Limb (tissue), 2 donors: Measurements from ENCODE around the gene EIF4E1B.
"Not testable (repeated sequence)": the region's sequence is repeated elsewhere in the genome, so short reads cannot be mapped to it uniquely, and the experiment has no call there.

Source experiments
- DNase-seq, 2 donors: peaks; one replicate each; pipeline ENCODE4 v3.0.0-alpha.2; 2016; ENCODE audit errors: extremely low spot score in 2 of 2

Gene EIF4E1B

GRCh38 chr5:176629853-176630680 is at the start of gene EIF4E1B, which contains the start of gene SNCB:
TSS of gene EIF4E1B (plus strand) at chr5:176630675. CDS start at chr5:176642788, 12,113 bp downstream.
TSS of gene SNCB (minus strand) at chr5:176630534. CDS start at chr5:176629654, 880 bp downstream.
- peak in 1 of 2 donors; percentile 70 for DNase-seq

GRCh38 chr5:176581361-176581760 is 49.1 kb upstream of the EIF4E1B start:
- DNase-seq, result no peak

GRCh38 chr5:176583076-176583475 is 47.4 kb upstream of the EIF4E1B start:
- DNase-seq, result no peak

- no peak for DNase-seq
Observed at GRCh38 chr5:176587398-176587797, 43.1 kb upstream of the EIF4E1B start.

- no peak for DNase-seq
Observed at GRCh38 chr5:176588297-176588696, 42.2 kb upstream of the EIF4E1B start.

- DNase-seq, result no peak
Observed at GRCh38 chr5:176589039-176589769, 41.3 kb upstream of the EIF4E1B start.

GRCh38 chr5:176590035-176590717 is 40.3 kb upstream of the EIF4E1B start:
- DNase-seq, result no peak

- not testable (repeated sequence) for DNase-seq
Observed at GRCh38 chr5:176591667-176592066, 38.8 kb upstream of the EIF4E1B start.

- DNase-seq, result no peak
Observed at GRCh38 chr5:176592573-176592972, 37.9 kb upstream of the EIF4E1B start.

GRCh38 chr5:176593273-176593869 is 37.1 kb upstream of the EIF4E1B start:
- DNase-seq, result no peak

GRCh38 chr5:176594554-176594953 is 35.9 kb upstream of the EIF4E1B start:
- no peak for DNase-seq

GRCh38 chr5:176595386-176595943 is 35.0 kb upstream of the EIF4E1B start:
- no peak for DNase-seq

GRCh38 chr5:176596069-176596644 is 34.3 kb upstream of the EIF4E1B start:
- DNase-seq, result no peak

GRCh38 chr5:176596689-176597416 is 33.6 kb upstream of the EIF4E1B start:
- DNase-seq, result peak in 1 of 2 donors; percentile 57

- no peak for DNase-seq
Observed at GRCh38 chr5:176597417-176598389, 32.8 kb upstream of the EIF4E1B start.

- DNase-seq, result not testable (repeated sequence)
Observed at GRCh38 chr5:176599749-176600430, 30.6 kb upstream of the EIF4E1B start.

- DNase-seq, result no peak
Observed at GRCh38 chr5:176601901-176602482, 28.5 kb upstream of the EIF4E1B start.

GRCh38 chr5:176603091-176603490 is 27.4 kb upstream of the EIF4E1B start:
- no peak for DNase-seq
